Smooth muscle cell of the pulmonary artery (primary cell): Measurements from ENCODE around the gene FAT1. TPM values are rescaled to one million over a fixed set of nuclear protein-coding genes. Genes with fewer than 3 reads are reported as not detected.

ENCODE experiments used
- total RNA-seq: library from RNA; depleted of rRNA; stranded (reverse); fragments of >200 nt; gene quantifications from 2 replicates; pipeline ENCODE4 v1.2.3, GENCODE V29; 2014

FAT1 gene
- 538 and 677 TPM in 2 replicates for total RNA-seq

GRCh38 chr4:186723292-186724057 is at the start of gene FAT1:
FAT1 (minus strand) TSS chr4:186723856; CDS start chr4:186709827, 14,029 bp downstream.

GRCh38 chr4:186554914-186555827 is 168.5 kb downstream of the FAT1 start, which contains the start of gene MTNR1A:
MTNR1A (minus strand) TSS chr4:186555567; CDS start chr4:186555365, 202 bp downstream.

Other genes with a start within 250 kb of the FAT1 start
- not detected in 2 replicates for gene MTNR1A, start 168.3 kb downstream of the FAT1 start, total RNA-seq